Middle frontal gyrus (tissue), 1 donor: ENCODE data around the gene TAF1C.

ENCODE experiments used
- DNase-seq: peaks from one replicate; pipeline ENCODE4 v3.0.0-alpha.2; 2015; ENCODE audit warnings: low spot score; ENCODE audit errors: extremely low spot score

TAF1C gene

DNA sequence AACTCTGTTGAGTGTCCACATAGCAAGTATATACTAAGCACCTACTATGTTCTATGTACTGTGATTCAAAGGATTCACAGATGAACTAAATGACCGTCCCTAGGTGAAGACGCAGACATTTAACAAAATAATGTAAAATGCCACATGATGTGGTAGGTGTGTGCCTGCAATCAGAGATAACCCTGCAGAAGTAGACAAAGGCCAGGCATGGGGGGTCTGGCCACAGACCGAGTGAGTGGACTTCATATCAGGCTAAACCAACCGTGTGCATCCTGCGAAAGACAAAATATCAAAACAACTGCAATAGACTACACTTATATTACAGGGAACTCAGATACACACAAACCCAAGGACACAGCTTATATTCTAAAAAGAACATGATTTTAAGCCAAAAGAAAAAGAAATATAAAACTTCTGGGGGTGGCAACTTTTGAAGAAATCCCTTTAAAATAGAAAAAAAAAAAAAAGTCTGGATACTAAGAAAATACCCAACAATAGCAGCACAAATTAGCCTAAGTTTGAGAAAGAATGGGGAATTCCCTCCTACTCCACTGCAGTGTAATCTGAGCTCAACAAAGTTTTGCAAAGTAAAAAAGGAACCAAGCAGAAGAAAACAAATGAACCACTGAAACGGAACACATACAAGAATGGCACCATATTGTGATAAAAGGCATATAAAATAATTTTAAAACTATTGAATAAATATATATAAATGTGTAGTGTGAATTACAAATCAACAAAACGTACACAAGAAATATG, 54.2 kb downstream of the TAF1C start:
- no peak for DNase-seq

DNA sequence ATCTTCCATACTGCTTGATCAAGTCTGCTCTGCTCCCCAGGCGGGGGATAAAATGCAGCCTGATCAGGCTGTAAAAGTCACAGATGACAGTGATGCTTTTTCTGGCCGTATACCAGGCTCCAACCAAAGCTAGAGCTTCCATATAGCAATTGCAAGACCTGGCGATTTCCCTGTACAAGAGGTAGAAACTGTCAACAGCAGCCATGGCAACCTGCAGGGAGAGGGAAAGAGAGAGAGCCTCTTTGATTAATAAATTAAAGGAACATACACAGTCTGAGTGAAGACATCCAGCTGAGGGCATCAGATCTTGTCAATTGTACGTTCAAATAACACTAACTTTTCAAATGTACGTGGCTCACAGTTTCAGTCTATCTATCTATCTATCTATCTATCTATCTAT, 55.7 kb downstream of the TAF1C start:
- no peak for DNase-seq
